ENCODE data around the gene FAM25C. TPM values are rescaled to one million over a fixed set of nuclear protein-coding genes. Genes with fewer than 3 reads are reported as not detected.

FAM25C gene
- not detected in 2 replicates for total RNA-seq

GRCh38 chr10:47999691-48000090, at the start of gene FAM25C:
Gene FAM25C, minus strand, starts transcription at chr10:47999791. Its CDS starts 26 bp downstream, at chr10:47999765.

Other genes with a start within 250 kb of the FAM25C start
- gene SYT15B, start 236.2 kb downstream of the FAM25C start, total RNA-seq, result 0.13 and 0.24 TPM in 2 replicates
- 0.13 TPM in 1 of 2 replicates, not detected in the other for gene NPY4R2, start 81.1 kb downstream of the FAM25C start, total RNA-seq

All from epithelial cell of alveolus of lung (primary cell).